ENCODE results near the gene SLC50A1.

Gene SLC50A1

DNA sequence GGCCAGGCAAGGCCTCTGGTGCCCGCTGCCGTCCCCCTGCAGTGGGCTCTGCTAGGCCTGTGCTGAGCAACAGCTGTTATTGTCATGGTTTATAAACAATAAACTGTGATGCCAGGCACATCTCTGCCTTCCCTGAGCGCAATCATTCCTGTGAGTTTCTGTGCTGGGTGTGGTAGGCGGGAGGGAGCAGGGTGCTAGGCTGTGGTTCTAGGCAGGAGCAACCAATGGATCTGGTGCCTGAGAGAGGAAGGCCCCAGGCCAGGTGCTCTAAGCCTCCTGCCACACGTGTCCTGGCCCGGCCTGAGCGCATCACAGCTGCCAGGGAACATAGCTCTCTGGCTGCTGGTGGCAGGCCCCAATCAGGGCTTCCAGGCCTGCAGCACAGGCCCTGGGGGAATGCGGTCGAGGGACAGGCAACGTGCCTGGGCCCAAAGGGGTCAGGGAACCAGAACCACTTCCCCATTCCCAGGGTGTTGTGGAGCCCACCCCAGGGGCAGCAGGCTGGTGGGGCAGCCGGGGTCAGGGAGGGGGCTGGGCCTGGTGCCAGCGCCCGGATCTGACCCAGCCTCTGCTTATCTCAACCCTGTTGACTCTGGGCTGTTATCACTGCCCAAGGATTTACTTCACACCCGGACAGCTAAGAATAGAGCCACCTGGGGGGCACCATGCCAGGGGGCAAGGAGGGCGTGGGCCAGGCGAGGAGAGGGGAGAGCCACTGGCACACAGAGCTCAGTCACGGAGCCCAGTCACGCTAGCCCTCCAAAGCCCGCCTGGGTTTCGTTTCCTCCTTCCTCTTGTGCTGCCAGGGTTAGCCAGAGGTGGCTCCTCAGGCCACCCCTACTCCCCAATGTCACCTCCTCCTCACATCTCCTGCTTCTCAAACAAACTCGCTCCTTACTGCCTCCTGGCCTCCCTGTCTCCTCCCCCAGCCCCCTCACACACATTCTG is 49.5 kb downstream of the SLC50A1 start:
- DNase-seq (ENCODE audit: low read depth), result no peak

DNA sequence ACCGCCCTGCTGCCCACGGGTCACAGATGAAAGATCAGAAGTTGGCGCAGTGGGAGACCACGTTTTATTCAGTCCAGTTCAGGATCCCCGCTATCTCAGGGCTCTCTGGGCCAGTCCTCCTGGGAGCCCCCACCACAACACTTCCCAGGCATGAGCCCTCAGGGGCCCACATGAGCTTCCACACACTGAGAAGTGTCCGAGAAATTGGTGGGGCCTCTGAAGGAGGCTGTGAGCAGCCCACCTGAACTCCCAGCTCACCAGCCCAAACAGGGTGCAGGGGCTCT is 50.1 kb downstream of the SLC50A1 start:
- no peak for DNase-seq (ENCODE audit: low read depth)

DNA sequence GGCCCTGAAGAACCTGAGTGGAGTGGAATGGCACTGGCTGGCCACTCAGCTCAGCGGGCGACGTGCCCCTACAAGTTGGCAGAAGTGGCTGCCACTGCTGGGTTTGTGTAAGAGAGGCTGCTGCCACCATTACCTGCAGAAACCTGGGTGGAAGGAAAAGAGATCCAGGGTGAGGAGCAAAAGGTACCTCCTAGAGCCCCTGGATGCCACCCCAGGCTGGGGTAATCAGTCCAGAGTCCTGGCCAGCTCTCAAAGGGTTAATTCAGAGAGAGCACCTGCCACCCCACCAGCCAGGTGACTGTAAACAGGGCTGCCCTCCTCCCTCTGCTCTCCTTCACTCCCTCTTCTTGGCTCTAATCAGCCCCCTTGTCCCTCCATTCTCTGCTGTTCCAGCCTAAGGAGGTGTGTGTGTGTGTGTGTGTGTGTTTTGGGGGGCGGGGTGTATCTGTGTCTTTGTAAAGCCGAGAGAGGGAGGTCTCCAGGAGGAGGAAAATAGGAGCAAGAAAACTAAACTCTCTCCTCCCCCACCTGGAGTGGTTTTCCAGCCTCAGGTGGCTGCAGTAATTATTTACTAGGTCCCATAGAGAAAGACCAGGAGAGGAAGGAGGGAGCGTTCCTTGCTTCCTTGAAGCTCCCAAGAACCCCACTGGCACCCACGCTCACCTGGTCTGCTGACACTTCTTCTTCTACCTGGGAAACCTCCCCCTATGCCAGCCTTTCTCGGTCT is 50.6 kb downstream of the SLC50A1 start:
- no peak for DNase-seq (ENCODE audit: low read depth)

DNA sequence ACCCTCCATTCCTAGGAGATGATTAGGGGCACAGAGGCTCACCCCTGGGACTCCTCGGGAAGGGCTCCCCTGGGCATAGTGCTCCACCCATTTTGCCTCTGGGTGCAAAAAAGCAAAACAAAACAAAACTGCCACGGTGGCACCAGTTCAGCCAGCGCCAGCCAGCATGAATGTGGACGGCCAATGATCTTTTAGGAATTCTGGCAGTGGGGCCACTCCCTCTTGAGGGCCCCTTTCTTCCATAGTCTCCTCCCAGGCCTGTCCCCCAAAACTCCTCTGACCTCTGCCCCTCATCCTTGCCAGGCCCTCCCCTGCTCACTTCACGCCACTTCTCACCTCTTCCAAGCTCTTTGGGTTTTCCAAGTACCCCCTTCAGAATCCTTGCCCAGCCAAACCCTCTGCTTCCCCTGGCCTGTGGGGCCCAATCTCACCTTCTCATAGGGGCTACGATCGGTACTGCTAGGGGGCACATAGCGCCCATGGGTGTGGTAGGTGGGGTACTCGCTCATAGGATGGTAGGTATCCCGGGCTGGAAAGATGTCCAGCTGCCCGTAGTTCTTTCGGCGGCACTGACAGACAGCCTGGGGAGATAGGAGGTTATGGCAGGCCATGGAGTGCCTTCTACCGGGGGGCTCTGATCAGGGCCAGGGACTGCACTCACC is 51.3 kb downstream of the SLC50A1 start:
- DNase-seq (ENCODE audit: low read depth), result no peak

DNA sequence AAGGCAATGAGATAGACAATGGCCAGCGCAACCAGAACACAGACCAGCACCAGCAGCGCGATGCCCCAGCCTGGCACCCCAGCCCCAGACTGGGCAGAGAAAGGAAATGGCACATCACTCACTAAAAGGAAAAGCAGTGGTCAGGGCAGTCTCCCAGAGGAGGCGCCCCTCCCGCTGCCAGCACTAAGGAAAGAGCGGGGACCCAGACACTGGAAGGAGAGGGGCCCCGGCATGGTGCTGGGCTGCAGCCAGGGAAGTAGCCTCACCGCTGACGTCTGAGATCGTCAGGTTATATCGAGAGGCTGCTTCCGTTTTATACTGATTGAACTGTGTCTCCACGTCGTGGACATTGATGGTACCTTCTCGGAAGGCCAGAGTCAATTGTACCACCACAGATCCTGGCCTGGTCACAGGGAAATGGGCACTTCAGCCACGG is 51.8 kb downstream of the SLC50A1 start:
- DNase-seq (ENCODE audit: low read depth), result no peak

DNA sequence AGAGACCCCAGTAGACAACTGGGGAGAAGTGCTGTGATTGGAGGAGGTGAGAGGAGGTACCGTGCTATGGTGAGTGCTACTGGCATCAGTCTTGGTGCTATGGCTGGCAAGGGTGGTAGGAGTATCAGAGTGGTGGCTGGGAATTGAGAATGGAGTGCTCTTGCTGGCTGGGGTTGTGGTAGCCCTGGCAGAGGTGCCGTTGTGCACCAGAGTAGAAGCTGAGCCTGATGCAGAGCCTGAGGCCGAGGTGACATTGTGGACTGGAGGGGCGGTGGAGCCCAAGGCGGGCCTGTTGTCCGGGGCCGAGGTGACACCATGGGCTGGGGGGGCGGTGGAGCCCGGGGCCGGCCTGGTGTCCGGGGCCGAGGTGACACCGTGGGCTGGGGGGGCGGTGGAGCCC is 52.6 kb downstream of the SLC50A1 start:
- DNase-seq (ENCODE audit: low read depth), result no peak
